Suprapubic skin (tissue), 4 donors: ENCODE data around the gene P2RY12. TPM values are rescaled to one million over a fixed set of nuclear protein-coding genes. Genes with fewer than 3 reads are reported as not detected.
A peak's percentile ranks its signal among the peaks of the same experiment; 100 is the strongest.

Source experiments
- DNase-seq, 2 donors: peaks; one replicate each; pipeline ENCODE4 v3.0.0-alpha.2; 2019; ENCODE audit warnings: low spot score in 2 of 2
- H3K27ac ChIP-seq: fragments of 200-600 bp; sonication (generic); one replicate; pipeline ENCODE4 v1.5.1; 2019
- H3K27me3 ChIP-seq: fragments of 200-600 bp; sonication (generic); one replicate; pipeline ENCODE4 v1.5.1; 2019
- H3K36me3 ChIP-seq: fragments of 200-600 bp; sonication (generic); one replicate; pipeline ENCODE4 v1.5.1; 2019
- H3K4me1 ChIP-seq: fragments of 200-600 bp; sonication (generic); one replicate; pipeline ENCODE4 v1.5.1; 2019
- H3K4me3 ChIP-seq: fragments of 200-600 bp; sonication (generic); one replicate; pipeline ENCODE4 v1.5.1; 2019; ENCODE audit warnings: mild to moderate bottlenecking
- H3K9me3 ChIP-seq: fragments of 200-600 bp; sonication (generic); one replicate; pipeline ENCODE4 v1.5.1; 2019
- EP300 ChIP-seq: sonication (generic); formaldehyde crosslinking; IDR thresholded peaks from one replicate; pipeline ENCODE4 v1.6.1; 2017; ENCODE audit warnings: antibody characterized with exemption
- POLR2A ChIP-seq, 2 donors: fragments of 450-650 bp; IDR thresholded peaks; one replicate each; pipeline ENCODE4 v1.6.1; 2017; ENCODE audit warnings: antibody characterized with exemption in 2 of 2, mild to moderate bottlenecking in 2 of 2, moderate library complexity in 2 of 2
- POLR2AphosphoS5 ChIP-seq, 3 donors: sonication (generic); formaldehyde crosslinking; IDR thresholded peaks; one replicate each; pipeline ENCODE4 v1.6.1; 2017; ENCODE audit warnings: antibody characterized with exemption in 3 of 3
- WGBS: methylation state at CpG from one replicate; pipeline ENCODE4 v1.1.5; 2018; 5-methylcytosine and 5-hydroxymethylcytosine counted together
- total RNA-seq, 4 donors: library from RNA; depleted of rRNA; stranded (reverse); fragments of >200 nt; gene quantifications; one replicate each; pipeline ENCODE4 v1.1.0, GENCODE V29; 2016
- TF ChIP-seq, protein P1 (sequence below), 2 donors: fragments of 200-600 bp in 1 of 2; fragments of 450-650 bp in 1 of 2; sonication (generic) in 1 of 2; IDR thresholded peaks; one replicate each; pipeline ENCODE4 v1.5.1; 2016 to 2019; ENCODE audit warnings: antibody characterized with exemption in 2 of 2, mild to moderate bottlenecking in 1 of 2, moderate library complexity in 1 of 2

The P2RY12 gene
- total RNA-seq, 4 donors from 2014 or later: 1.2 TPM; not detected in 3

DNA sequence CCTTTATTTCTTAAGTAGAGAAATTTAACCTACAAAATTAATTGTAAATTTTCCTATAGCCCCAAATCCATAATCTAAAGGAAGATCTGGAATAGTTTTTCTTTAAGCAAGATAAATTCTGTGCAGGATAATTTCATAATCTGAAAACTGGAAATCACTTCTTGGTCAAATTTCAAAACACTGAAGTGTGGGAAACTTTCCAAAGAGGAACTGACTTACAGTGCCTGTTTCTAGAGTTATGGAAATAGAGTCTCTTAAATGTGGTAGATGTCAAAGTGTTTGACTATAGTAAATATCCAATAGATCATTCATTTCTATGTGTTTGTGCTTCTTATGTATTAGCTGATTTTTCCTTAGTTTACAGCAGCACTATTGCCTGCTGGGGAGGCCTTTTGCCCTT is 53.7 kb downstream of the P2RY12 start:
- TF ChIP-seq EP300 (no peak), POLR2A (IDR thresholded peaks at IDR 0.05) (no peak), POLR2AphosphoS5 (IDR thresholded peaks at IDR 0.05) (no peak)
- TF ChIP-seq, protein P1, sequence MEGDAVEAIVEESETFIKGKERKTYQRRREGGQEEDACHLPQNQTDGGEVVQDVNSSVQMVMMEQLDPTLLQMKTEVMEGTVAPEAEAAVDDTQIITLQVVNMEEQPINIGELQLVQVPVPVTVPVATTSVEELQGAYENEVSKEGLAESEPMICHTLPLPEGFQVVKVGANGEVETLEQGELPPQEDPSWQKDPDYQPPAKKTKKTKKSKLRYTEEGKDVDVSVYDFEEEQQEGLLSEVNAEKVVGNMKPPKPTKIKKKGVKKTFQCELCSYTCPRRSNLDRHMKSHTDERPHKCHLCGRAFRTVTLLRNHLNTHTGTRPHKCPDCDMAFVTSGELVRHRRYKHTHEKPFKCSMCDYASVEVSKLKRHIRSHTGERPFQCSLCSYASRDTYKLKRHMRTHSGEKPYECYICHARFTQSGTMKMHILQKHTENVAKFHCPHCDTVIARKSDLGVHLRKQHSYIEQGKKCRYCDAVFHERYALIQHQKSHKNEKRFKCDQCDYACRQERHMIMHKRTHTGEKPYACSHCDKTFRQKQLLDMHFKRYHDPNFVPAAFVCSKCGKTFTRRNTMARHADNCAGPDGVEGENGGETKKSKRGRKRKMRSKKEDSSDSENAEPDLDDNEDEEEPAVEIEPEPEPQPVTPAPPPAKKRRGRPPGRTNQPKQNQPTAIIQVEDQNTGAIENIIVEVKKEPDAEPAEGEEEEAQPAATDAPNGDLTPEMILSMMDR (IDR thresholded peaks at IDR 0.05): no peak
- Histone ChIP-seq H3K27me3 (no peaks in the 10 kb centered on the region), H3K27ac (no peak overlapping the region)

DNA sequence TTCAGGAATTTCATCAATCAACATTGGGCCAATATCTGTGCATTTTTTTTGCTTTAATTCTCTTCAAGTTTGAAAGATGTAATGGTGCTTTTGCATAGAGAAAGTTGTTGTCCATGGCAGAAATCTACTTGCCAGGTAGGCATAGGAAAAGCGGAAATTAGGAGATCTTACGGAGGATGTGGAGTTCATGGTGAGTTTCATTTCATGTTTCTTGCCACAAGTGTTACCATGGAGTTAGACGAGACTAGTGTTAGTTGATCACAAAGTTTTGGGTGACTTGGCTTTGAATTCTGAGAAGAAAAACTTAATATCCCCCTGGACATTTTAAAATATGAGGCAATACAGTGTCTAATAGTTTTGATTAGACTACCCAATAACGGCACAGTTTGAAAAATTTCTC is 54.2 kb downstream of the P2RY12 start:
- H3K27ac ChIP-seq: no peak overlapping the region

More for the DNA sequence above, 53.7 kb downstream of the P2RY12 start:
- H3K4me1 ChIP-seq: peaks cover 14% of the 10 kb centered on the region
- no peaks in the 10 kb centered on the region for H3K36me3 ChIP-seq
- H3K9me3 ChIP-seq: no peaks in the 10 kb centered on the region
- DNase-seq: no peak
- no peak overlapping the region for H3K4me3 ChIP-seq

DNA sequence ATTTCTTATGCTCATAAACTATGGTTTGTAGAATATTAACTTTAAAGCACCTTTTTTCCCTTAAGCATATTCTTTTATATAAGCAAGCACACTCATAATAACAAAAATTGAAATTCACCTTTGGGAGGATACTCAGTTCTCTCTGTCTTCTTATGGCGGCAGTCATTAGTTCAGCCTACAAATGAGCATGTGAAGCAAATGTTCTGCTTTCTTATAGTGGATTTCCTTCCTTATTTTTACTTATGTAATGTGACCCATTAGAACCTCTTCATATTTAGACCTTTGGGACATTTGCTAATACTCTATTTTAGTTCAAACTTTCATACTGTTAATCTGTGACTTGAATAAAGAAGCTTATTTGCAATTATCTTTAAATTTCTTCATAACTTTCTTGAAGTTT is 55.2 kb downstream of the P2RY12 start, which contains the start of gene P2RY13:
Gene P2RY13 (minus strand): TSS at position 187 of the 400 bp plus-strand sequence. CDS start 21 bp downstream, at position 166.
- 90% methylated on average over 1 of the region's 1 CpG for WGBS
- no peaks in the 10 kb centered on the region for H3K36me3 ChIP-seq
- TF ChIP-seq EP300: no peak
- TF ChIP-seq, protein P1 (IDR thresholded peaks at IDR 0.05): no peak
- no peak for TF ChIP-seq POLR2AphosphoS5 (IDR thresholded peaks at IDR 0.05)
- no peak for TF ChIP-seq POLR2A (IDR thresholded peaks at IDR 0.05)
- peak within 1 kb of the TSS; percentile 38 for H3K4me3 ChIP-seq
- no peaks in the 10 kb centered on the region for H3K9me3 ChIP-seq
- no peaks in the 10 kb centered on the region for H3K27me3 ChIP-seq
- DNase-seq: no peak
- peaks cover 14% of the 10 kb centered on the region for H3K4me1 ChIP-seq
- peak within 1 kb of the TSS; percentile 55 for H3K27ac ChIP-seq

More for the DNA sequence above, 54.2 kb downstream of the P2RY12 start:
- no peaks in the 10 kb centered on the region for H3K36me3 ChIP-seq
- H3K27me3 ChIP-seq: no peaks in the 10 kb centered on the region
- peaks cover 14% of the 10 kb centered on the region for H3K4me1 ChIP-seq
- H3K9me3 ChIP-seq: no peaks in the 10 kb centered on the region
- DNase-seq: no peak
- WGBS: 77% methylated on average over 4 of the region's 4 CpGs
- no peak overlapping the region for H3K4me3 ChIP-seq
- TF ChIP-seq POLR2AphosphoS5 (IDR thresholded peaks at IDR 0.05) (no peak), POLR2A (IDR thresholded peaks at IDR 0.05) (no peak)

DNA sequence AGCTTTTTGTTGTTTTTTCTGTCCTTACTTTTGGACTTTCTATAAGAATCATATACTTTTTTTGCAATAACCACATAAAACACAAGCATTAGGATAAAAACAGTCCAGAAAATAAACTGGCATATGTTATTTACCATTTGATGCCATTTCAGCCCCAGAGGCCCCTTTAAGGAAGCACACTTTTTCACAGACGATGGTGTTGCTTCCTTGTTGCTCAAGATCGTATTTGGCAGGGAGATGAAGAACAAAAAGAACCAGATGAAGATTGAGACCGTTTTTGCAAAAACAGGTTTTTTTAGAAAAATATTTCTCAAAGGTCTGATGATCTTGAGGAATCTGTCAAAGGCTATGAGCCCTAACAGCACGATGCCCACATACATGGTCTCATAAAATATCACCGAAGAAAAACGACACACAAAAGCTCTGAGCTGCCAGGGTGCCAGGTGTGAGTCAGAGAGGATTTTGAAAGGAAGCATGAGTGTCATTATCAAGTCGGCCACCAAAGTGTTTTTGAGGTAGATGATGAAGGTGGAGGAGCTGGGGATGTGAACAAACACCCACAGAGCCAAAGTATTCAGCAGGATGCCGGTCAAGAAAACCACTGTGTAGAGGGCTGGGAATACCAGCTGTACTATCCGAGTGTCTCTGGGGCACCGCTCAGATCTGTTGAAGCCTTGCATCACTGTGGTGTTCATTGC is 56.1 kb downstream of the P2RY12 start:
- H3K9me3 ChIP-seq: no peaks in the 10 kb centered on the region
- no peaks in the 10 kb centered on the region for H3K27me3 ChIP-seq
- H3K27ac ChIP-seq: peak overlapping the region; percentile 55
- no peak for DNase-seq
- TF ChIP-seq, protein P1 (IDR thresholded peaks at IDR 0.05): no peak
- TF ChIP-seq EP300 (no peak), POLR2A (IDR thresholded peaks at IDR 0.05) (no peak), POLR2AphosphoS5 (IDR thresholded peaks at IDR 0.05) (no peak)
- no peaks in the 10 kb centered on the region for H3K36me3 ChIP-seq
- WGBS: 28% methylated on average over 10 of the region's 10 CpGs
- H3K4me1 ChIP-seq: peaks cover 14% of the 10 kb centered on the region
- H3K4me3 ChIP-seq: peak overlapping the region; percentile 38

DNA sequence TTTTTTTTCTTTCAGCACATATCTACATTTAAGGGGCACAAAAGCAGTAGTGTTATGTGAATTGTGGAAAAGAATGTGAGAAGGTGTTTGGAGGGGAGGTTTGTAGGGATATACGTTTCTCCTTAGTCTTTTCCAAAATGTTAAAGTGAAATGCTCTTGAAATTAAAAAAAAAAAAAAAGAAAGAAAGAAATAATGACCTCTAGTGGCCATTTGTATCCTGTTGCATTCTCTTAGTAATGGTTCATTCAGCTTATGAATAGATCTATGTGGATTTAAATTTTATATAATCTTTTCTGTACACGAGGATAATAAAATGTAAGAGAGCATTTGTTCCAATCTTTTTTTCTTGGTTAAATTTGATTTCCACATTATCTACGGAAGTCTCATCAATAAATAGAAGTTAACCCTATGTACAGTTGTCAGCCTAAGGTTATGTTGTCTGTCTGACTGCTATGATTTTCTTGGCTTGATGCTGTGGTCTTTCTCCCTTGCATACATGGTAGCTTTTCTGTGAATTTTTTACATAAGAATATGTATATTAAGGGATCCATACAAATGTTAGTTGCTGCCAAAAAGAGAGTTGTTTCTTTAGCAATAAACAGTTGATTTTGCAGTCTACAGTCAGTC is 56.9 kb downstream of the P2RY12 start:
- no peaks in the 10 kb centered on the region for H3K9me3 ChIP-seq
- H3K27me3 ChIP-seq: no peaks in the 10 kb centered on the region
- TF ChIP-seq POLR2A (IDR thresholded peaks at IDR 0.05): no peak
- TF ChIP-seq, protein P1 (IDR thresholded peaks at IDR 0.05): peak; percentile 22 to 43
- H3K27ac ChIP-seq: peak overlapping the region; percentile 55
- peak overlapping the region; percentile 38 for H3K4me3 ChIP-seq
- H3K36me3 ChIP-seq: no peaks in the 10 kb centered on the region
- H3K4me1 ChIP-seq: peaks cover 14% of the 10 kb centered on the region
- WGBS: 11% methylated on average over 3 of the region's 3 CpGs
- no peak for DNase-seq
